HCT116 (cell line): ENCODE results near the gene GPHN. TPM values are rescaled to one million over a fixed set of nuclear protein-coding genes. Genes with fewer than 3 reads are reported as not detected.

Experiments used
- ATAC-seq: fragments of 200-7000 bp; cut with Tn5 transposase; 2 replicates; pipeline ENCODE4 v1.9.1; 2020; ENCODE audit warnings: mild to moderate bottlenecking, moderate library complexity
- BruUV-seq: library from RNA; stranded (reverse); fragments of 400-500 nt; replicated peaks from 2 replicates; lab custom pipeline; 2021; lab: Mats Ljungman, UMichigan
- CTCF ChIA-PET: fragments of 300-600 bp; sonication (Branson Sonifier 250); formaldehyde crosslinking; loops from one replicate; lab custom pipeline; 2021; ENCODE audit warnings: antibody characterized with exemption; lab: Charles Lee
- POLR2A ChIA-PET: fragments of 300-600, 350-600 bp; sonication (Branson Sonifier 250); formaldehyde crosslinking; loops from one replicate; lab custom pipeline; 2021; ENCODE audit warnings: antibody characterized with exemption; lab: Charles Lee
- RAD21 ChIA-PET, 2 experiments: fragments of 300-600 bp; sonication (Branson Sonifier 250); formaldehyde crosslinking; loops; one replicate each; lab custom pipeline; 2023; ENCODE audit warnings: low total read pairs in 2 of 2; ENCODE audit not compliant: uncharacterized antibody in 2 of 2, unreplicated experiment in 2 of 2, low non-redundant PET in 1 of 2; lab: Charles Lee
- DNase-seq: peaks from one replicate; pipeline ENCODE4 v3.0.0-alpha.2; 2010; ENCODE audit warnings: low read depth, low spot score
- H2AFZ ChIP-seq: fragments of 200-600 bp; shearing (Covaris generic), sonication (generic); 2 replicates; pipeline ENCODE4 v1.6.1; 2017; ENCODE audit warnings: low read depth, mixed run types, mixed read lengths, antibody characterized with exemption, low read length; ENCODE audit not compliant: poor library complexity, severe bottlenecking
- H3K27ac ChIP-seq: 2 replicates; pipeline ENCODE4 v1.5.1; 2012; ENCODE audit warnings: low read depth, low read length
- H3K27me3 ChIP-seq: fragments of 200-600 bp; sonication (generic); 2 replicates; pipeline ENCODE4 v1.6.1; 2016; ENCODE audit warnings: mixed run types, low read length, mixed read lengths; ENCODE audit not compliant: insufficient read depth
- H3K36me3 ChIP-seq, 2 experiments: fragments of 200-500 bp in 1 of 2; fragments of 200-600 bp in 1 of 2; sonication (Bioruptor generic) in 1 of 2; sonication (generic) in 1 of 2; 2 replicates each; pipeline versions ENCODE4 v1.5.1 to v1.6.1; 2014 to 2016; ENCODE audit warnings: low read length in 2 of 2, inconsistent platforms in 1 of 2, mixed read lengths in 1 of 2, mixed run types in 1 of 2; ENCODE audit not compliant: insufficient read depth in 2 of 2, control insufficient read depth in 1 of 2
- H3K4me1 ChIP-seq, 2 experiments: fragments of 200-600 bp in 1 of 2; sonication (generic) in 1 of 2; 2 replicates each; pipeline versions ENCODE4 v1.5.1 to v1.6.1; 2012 to 2017; ENCODE audit warnings: low read length in 2 of 2, inconsistent platforms in 1 of 2, mild to moderate bottlenecking in 1 of 2, mixed read lengths in 1 of 2, mixed run types in 1 of 2, moderate library complexity in 1 of 2; ENCODE audit not compliant: insufficient read depth in 2 of 2, control insufficient read depth in 1 of 2
- H3K4me2 ChIP-seq: fragments of 200-600 bp; sonication (generic); 2 replicates; pipeline ENCODE4 v1.6.1; 2017; ENCODE audit warnings: mixed run types, low read length, mixed read lengths
- H3K4me3 ChIP-seq, 2 experiments: fragments of 200-600 bp in 1 of 2; sonication (generic) in 1 of 2; replicated peaks in 1 of 2; 2 replicates each; pipeline ENCODE4 v1.5.1; 2011 to 2016; ENCODE audit warnings: low read length in 2 of 2, control low read depth in 1 of 2, low read depth in 1 of 2, mild to moderate bottlenecking in 1 of 2, mixed read lengths in 1 of 2, mixed run types in 1 of 2
- H3K79me2 ChIP-seq: fragments of 200-600 bp; sonication (generic); 2 replicates; pipeline ENCODE4 v1.6.1; 2017; ENCODE audit warnings: mild to moderate bottlenecking, mixed run types, low read length, moderate library complexity, mixed read lengths; ENCODE audit not compliant: insufficient read depth
- H3K9ac ChIP-seq: fragments of 200-600 bp; sonication (generic); 2 replicates; pipeline ENCODE4 v1.6.1; 2016; ENCODE audit warnings: low read length, mixed read lengths
- H3K9me2 ChIP-seq: fragments of 200-600 bp; sonication (generic), shearing (Covaris generic); 2 replicates; pipeline ENCODE4 v1.6.1; 2017; ENCODE audit warnings: mixed run types, mild to moderate bottlenecking, moderate library complexity; ENCODE audit not compliant: insufficient read depth
- H3K9me3 ChIP-seq, 2 experiments: fragments of 200-500 bp in 1 of 2; fragments of 200-600 bp in 1 of 2; sonication (Bioruptor generic) in 1 of 2; sonication (generic) in 1 of 2; 2 replicates each; pipeline ENCODE4 v1.6.1; 2014 to 2017; ENCODE audit warnings: low read length in 2 of 2, mixed read lengths in 2 of 2, inconsistent platforms in 1 of 2, low read depth in 1 of 2, mild to moderate bottlenecking in 1 of 2, mixed run types in 1 of 2, moderate library complexity in 1 of 2; ENCODE audit not compliant: control insufficient read depth in 1 of 2, insufficient read depth in 1 of 2
- H4K20me1 ChIP-seq: fragments of 200-600 bp; sonication (generic), shearing (Covaris generic); 2 replicates; pipeline ENCODE4 v1.6.1; 2017; ENCODE audit warnings: mixed run types, mild to moderate bottlenecking, moderate library complexity; ENCODE audit not compliant: insufficient read depth
- CBX3 ChIP-seq: IDR thresholded peaks from 2 replicates; pipeline ENCODE4 v1.6.1; 2012; ENCODE audit warnings: low read depth
- CEBPB ChIP-seq: IDR thresholded peaks from 2 replicates; pipeline ENCODE4 v1.6.1; 2012; ENCODE audit warnings: low read depth
- EGR1 ChIP-seq: IDR thresholded peaks from 2 replicates; pipeline ENCODE4 v1.6.1; 2012; ENCODE audit warnings: low read depth
- JUND ChIP-seq: IDR thresholded peaks from 2 replicates; pipeline ENCODE4 v1.6.1; 2012
- POLR2AphosphoS5 ChIP-seq: IDR thresholded peaks from 2 replicates; pipeline ENCODE4 v1.6.1; 2011; ENCODE audit warnings: mild to moderate bottlenecking, low read depth, low read length, moderate library complexity
- SIN3A ChIP-seq: IDR thresholded peaks from 2 replicates; pipeline ENCODE4 v1.6.1; 2012; ENCODE audit warnings: low read depth
- SP1 ChIP-seq: IDR thresholded peaks from 2 replicates; pipeline ENCODE4 v1.6.1; 2012; ENCODE audit warnings: low read depth
- YY1 ChIP-seq: IDR thresholded peaks from 2 replicates; pipeline ENCODE4 v1.6.1; 2011; ENCODE audit warnings: low read length, low read depth, moderate library complexity, mild to moderate bottlenecking; ENCODE audit not compliant: insufficient replicate concordance; ENCODE audit errors: extremely low read depth
- intact Hi-C: fragments of 100-400 bp; cut with micrococcal nuclease; formaldehyde crosslinking; loops from 2 replicates; pipeline ENCODE4 v1.10.0; 2022
- total RNA-seq: library from RNA; stranded (reverse); gene quantifications from one replicate; pipeline ENCODE4 v1.2.1, GENCODE V29; 2021; ENCODE audit not compliant: unreplicated experiment
- TF ChIP-seq, protein P1 (sequence below), 3 experiments: fragments of 200-600 bp in 1 of 3; sonication (generic) in 1 of 3; IDR thresholded peaks in 2 of 3; conservative IDR thresholded peaks in 1 of 3; 2 replicates each; pipeline ENCODE4 v1.5.1; 2012 to 2017; ENCODE audit warnings: low read depth in 2 of 3, low read length in 2 of 3, antibody characterized with exemption in 1 of 3, borderline replicate concordance in 1 of 3, control low read depth in 1 of 3, mild to moderate bottlenecking in 1 of 3, mixed read lengths in 1 of 3, mixed run types in 1 of 3, moderate library complexity in 1 of 3; ENCODE audit not compliant: insufficient read depth in 1 of 3
- TF ChIP-seq, protein P2 (sequence below): IDR thresholded peaks from 2 replicates; pipeline ENCODE4 v1.6.1; 2012

Gene GPHN
- total RNA-seq, 1 experiment from 2014 or later: 43.8 TPM

GRCh38 chr14:66643344-66643743 is 135.4 kb downstream of the GPHN start:
- H3K79me2 ChIP-seq: peaks cover 75% of the 10 kb centered on the region
- RAD21 ChIA-PET: no interaction called here
- ATAC-seq: no peak
- no peak overlapping the region for H2AFZ ChIP-seq
- no peak overlapping the region for H3K9ac ChIP-seq
- H3K4me3 ChIP-seq: no peak overlapping the region
- no TSS peak for BruUV-seq
- TF ChIP-seq CEBPB: no peak
- no peak overlapping the region for H3K27ac ChIP-seq
- no peaks in the 10 kb centered on the region for H3K9me3 ChIP-seq
- no peak overlapping the region for H3K4me2 ChIP-seq
- no peaks in the 10 kb centered on the region; the same call in 1 of the 2 replicates for H4K20me1 ChIP-seq
- H3K36me3 ChIP-seq: no peaks in the 10 kb centered on the region
- DNase-seq: no peak
- POLR2A ChIA-PET: no interaction called here
- CTCF ChIA-PET: no interaction called here
- no peaks in the 10 kb centered on the region for H3K9me2 ChIP-seq
- intact Hi-C loops: no loop called here
- no peaks in the 10 kb centered on the region for H3K27me3 ChIP-seq
- H3K4me1 ChIP-seq: peaks cover 0 to 4% of the 10 kb centered on the region in 2 experiments; a peak in 1 of 4 replicates

- peaks cover 56% of the 10 kb centered on the region for H3K79me2 ChIP-seq
- POLR2A ChIA-PET: no interaction called here
- no peak overlapping the region for H3K27ac ChIP-seq
- H3K9me2 ChIP-seq: no peaks in the 10 kb centered on the region
- no TSS peak for BruUV-seq
- no peaks in the 10 kb centered on the region for H3K27me3 ChIP-seq
- RAD21 ChIA-PET: no interaction called here
- intact Hi-C loops: no loop called here
- no peaks in the 10 kb centered on the region; the same call in 1 of the 2 replicates for H4K20me1 ChIP-seq
- H3K4me2 ChIP-seq: no peak overlapping the region
- no peaks in the 10 kb centered on the region for H3K36me3 ChIP-seq
- ATAC-seq: no peak
- H3K4me1 ChIP-seq: peaks cover 0 to 4% of the 10 kb centered on the region in 2 experiments; a peak in 1 of 4 replicates
- no peak for DNase-seq
- H3K9me3 ChIP-seq: no peaks in the 10 kb centered on the region
- H2AFZ ChIP-seq: no peak overlapping the region
- no peak for TF ChIP-seq SP1
- no peak for TF ChIP-seq JUND
- TF ChIP-seq, protein P1, sequence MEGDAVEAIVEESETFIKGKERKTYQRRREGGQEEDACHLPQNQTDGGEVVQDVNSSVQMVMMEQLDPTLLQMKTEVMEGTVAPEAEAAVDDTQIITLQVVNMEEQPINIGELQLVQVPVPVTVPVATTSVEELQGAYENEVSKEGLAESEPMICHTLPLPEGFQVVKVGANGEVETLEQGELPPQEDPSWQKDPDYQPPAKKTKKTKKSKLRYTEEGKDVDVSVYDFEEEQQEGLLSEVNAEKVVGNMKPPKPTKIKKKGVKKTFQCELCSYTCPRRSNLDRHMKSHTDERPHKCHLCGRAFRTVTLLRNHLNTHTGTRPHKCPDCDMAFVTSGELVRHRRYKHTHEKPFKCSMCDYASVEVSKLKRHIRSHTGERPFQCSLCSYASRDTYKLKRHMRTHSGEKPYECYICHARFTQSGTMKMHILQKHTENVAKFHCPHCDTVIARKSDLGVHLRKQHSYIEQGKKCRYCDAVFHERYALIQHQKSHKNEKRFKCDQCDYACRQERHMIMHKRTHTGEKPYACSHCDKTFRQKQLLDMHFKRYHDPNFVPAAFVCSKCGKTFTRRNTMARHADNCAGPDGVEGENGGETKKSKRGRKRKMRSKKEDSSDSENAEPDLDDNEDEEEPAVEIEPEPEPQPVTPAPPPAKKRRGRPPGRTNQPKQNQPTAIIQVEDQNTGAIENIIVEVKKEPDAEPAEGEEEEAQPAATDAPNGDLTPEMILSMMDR (IDR thresholded peaks at IDR 0.05 in 2 of 3, conservative IDR thresholded peaks at IDR 0.05 in 1 of 3; ENCODE audit: borderline replicate concordance in 1 of 3, insufficient read depth in 1 of 3, low read depth in 2 of 3, low read length in 2 of 3): no peak
- TF ChIP-seq SIN3A: no peak
- TF ChIP-seq CBX3: no peak
- no peak for TF ChIP-seq EGR1
- no peak for TF ChIP-seq POLR2AphosphoS5
- TF ChIP-seq YY1: no peak
- TF ChIP-seq, protein P2, sequence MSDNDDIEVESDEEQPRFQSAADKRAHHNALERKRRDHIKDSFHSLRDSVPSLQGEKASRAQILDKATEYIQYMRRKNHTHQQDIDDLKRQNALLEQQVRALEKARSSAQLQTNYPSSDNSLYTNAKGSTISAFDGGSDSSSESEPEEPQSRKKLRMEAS: no peak
- no peak overlapping the region for H3K9ac ChIP-seq
- CTCF ChIA-PET: no interaction called here
- no peak overlapping the region for H3K4me3 ChIP-seq
Observed at GRCh38 chr14:66645716-66646115, 137.8 kb downstream of the GPHN start.
